ENCODE data around the gene ANKHD1. TPM values are rescaled to one million over a fixed set of nuclear protein-coding genes. Genes with fewer than 3 reads are reported as not detected.

The ANKHD1 gene
- total and polyA plus RNA-seq, 12 donors = 26.6 to 77.9 (median 67.5) TPM

DNA sequence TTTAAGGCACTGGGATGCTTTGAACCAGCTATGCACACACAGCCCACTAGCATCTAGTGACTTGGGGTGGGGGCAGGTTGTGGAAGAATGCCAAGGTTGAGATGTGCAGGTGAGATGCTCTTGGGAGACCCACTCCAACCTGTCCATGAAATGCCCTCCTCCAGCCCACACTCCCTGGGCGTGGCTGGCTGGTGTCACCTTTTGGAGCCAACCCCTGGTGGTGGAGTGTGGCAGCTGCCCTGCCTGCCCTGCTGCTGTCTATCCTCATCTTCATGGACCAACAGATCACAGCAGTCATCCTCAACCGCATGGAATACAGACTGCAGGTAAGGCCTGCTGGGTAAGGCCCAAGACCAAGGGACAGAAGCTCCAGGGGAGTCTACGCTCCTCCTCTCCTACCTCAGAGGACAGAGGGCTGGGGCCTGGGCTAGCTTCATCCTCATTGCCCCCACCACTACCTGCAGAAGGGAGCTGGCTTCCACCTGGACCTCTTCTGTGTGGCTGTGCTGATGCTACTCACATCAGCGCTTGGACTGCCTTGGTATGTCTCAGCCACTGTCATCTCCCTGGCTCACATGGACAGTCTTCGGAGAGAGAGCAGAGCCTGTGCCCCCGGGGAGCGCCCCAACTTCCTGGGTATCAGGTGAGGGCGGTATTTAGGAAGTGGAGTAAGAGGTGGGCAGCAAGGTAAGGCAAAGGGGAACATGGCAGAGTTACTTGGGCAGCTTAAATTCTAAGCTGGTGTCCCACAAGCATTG, 34.2 kb upstream of the ANKHD1 start:
- TF ChIP-seq, protein P1, sequence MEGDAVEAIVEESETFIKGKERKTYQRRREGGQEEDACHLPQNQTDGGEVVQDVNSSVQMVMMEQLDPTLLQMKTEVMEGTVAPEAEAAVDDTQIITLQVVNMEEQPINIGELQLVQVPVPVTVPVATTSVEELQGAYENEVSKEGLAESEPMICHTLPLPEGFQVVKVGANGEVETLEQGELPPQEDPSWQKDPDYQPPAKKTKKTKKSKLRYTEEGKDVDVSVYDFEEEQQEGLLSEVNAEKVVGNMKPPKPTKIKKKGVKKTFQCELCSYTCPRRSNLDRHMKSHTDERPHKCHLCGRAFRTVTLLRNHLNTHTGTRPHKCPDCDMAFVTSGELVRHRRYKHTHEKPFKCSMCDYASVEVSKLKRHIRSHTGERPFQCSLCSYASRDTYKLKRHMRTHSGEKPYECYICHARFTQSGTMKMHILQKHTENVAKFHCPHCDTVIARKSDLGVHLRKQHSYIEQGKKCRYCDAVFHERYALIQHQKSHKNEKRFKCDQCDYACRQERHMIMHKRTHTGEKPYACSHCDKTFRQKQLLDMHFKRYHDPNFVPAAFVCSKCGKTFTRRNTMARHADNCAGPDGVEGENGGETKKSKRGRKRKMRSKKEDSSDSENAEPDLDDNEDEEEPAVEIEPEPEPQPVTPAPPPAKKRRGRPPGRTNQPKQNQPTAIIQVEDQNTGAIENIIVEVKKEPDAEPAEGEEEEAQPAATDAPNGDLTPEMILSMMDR (IDR thresholded peaks at IDR 0.05) = no peak
- intact Hi-C loops (cut with DNase I) = loop anchor here in 5 of 10 donors (10.0 kb wide), 5 partner anchors 193 to 367 kb away; partner anchors contain the start of genes CD14 (in 2 of the 5), TMCO6 (in 2 of the 5), CYSTM1 (in 1 of the 5) and IK (in 1 of the 5)
- no peaks in the 10 kb centered on the region for H3K27me3 ChIP-seq
- 85 to 94% methylated on average over 8 of the region's 8 CpGs for WGBS, 2 donors
- no peak overlapping the region for H3K27ac ChIP-seq
- no peak for DNase-seq
- no peak for ATAC-seq
- peaks cover 0 to 9% (median 6%) of the 10 kb centered on the region in 9 donors for H3K4me1 ChIP-seq
- no peaks in the 10 kb centered on the region for H3K36me3 ChIP-seq
- H3K9me3 ChIP-seq = no peaks in the 10 kb centered on the region
- H3K4me3 ChIP-seq = no peak overlapping the region

DNA sequence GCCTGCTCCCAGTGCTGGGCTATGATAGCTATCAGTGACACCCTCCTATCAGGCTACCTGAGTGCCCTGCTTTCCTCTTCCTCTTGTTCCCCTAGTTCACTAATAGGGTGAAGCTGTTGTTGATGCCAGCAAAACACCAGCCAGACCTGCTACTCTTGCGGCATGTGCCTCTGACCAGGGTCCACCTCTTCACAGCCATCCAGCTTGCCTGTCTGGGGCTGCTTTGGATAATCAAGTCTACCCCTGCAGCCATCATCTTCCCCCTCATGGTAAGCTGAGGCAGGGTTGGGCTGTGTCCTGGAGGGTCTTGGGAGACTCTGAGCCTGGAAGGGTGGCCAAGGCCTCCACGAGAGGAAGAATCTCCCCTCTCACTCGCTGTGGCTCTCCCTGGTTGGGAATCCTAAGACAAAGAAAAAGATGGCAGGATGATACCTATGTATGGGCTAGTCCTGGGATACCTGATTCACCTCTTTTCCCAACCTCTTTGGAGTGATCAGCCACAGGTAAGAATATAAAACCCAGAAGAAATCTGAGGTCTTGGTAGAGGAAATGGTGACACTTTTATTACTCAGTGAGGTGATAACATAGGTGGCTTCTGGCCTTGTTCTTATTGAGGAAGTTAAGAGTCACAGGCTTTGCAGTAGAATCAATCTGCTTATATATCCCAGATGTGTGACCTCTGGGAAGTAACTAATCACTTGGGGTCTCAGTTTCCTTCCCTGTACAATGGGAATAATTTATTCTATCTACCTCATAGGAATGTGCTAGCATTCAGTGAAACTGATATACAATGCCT, 30.1 kb upstream of the ANKHD1 start:
- H3K4me1 ChIP-seq = peaks cover 3 to 11% (median 7%) of the 10 kb centered on the region in 9 donors
- H3K9me3 ChIP-seq = no peaks in the 10 kb centered on the region
- intact Hi-C loops (cut with DNase I) = loop anchor here in 7 of 10 donors (2.0 to 10.0 kb wide), 9 partner anchors 263 to 673 kb away; partner anchors contain the start of genes CD14 (in 2 of the 7) and TMCO6 (in 2 of the 7)
- H3K36me3 ChIP-seq = no peaks in the 10 kb centered on the region
- H3K27ac ChIP-seq = no peak overlapping the region
- TF ChIP-seq, protein P1 (IDR thresholded peaks at IDR 0.05) = no peak
- WGBS, 2 donors = 92 to 98% methylated on average over 3 of the region's 3 CpGs
- DNase-seq (no peak), ATAC-seq (no peak)
- no peaks in the 10 kb centered on the region for H3K27me3 ChIP-seq
- H3K4me3 ChIP-seq = no peak overlapping the region

DNA sequence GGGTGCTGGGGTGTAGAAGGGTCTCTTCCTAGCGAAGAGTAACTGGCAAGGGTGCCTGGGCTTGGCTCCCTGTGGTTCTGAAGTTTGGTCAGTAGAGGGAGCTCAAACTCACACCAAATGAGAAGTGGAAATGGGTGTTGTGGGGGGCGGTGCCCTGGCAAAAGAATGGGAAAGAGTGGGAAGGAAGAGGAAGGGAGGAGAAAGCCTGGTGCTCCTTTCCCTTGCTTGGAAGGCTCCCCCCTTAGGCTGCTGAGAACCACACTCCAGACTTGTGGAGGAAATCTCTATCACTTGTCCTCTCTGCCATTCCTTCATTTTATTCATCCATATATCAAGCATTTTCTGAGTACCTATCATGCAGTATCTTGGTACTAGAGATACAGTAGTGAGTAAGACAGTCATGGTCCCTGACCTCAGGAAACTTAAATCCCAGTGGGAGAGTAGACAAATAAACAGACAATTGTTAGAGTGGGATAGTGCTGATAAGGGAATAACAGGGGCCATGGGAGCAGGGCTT, 28.6 kb upstream of the ANKHD1 start:
- intact Hi-C loops (cut with DNase I) = loop anchor here in 7 of 10 donors (2.0 to 10.0 kb wide), 9 partner anchors 262 to 672 kb away; partner anchors contain the start of genes CD14 (in 2 of the 7) and TMCO6 (in 2 of the 7)
- no peaks in the 10 kb centered on the region for H3K27me3 ChIP-seq
- peak overlapping the region in 2 of 10 donors; percentile 0 to 1 for H3K27ac ChIP-seq
- TF ChIP-seq, protein P1 (IDR thresholded peaks at IDR 0.05) = peak; percentile 60 to 92 (median 86)
- H3K9me3 ChIP-seq = no peaks in the 10 kb centered on the region
- DNase-seq (peak; percentile 62 to 84), ATAC-seq (peak; percentile 69 to 92 (median 86))
- no peak overlapping the region for H3K4me3 ChIP-seq
- peaks cover 3 to 11% (median 7%) of the 10 kb centered on the region in 9 donors for H3K4me1 ChIP-seq
- 8% methylated on average over 2 of the region's 2 CpGs for WGBS, 2 donors
- no peaks in the 10 kb centered on the region for H3K36me3 ChIP-seq

DNA sequence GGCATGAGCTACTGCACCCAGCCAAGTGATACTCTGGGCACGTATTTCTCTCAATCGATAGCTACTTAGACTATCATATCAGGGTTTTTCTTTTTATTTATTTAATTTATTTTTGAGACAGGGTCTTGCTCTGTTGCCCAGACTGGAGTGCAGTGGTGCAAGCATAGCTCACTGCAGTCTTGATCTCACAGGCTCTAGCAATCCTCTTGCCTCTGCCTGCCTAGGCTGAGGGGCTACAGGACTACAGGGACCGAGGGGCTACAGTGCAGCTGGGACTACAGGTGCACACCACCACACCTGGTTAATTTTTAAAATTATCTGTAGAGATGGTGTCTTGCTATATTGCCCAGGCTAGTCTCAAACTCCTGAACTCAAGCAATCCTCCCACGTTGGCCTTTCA, 20.3 kb upstream of the ANKHD1 start:
- TF ChIP-seq, protein P1 (IDR thresholded peaks at IDR 0.05) = no peak
- H3K27me3 ChIP-seq = no peaks in the 10 kb centered on the region
- no peaks in the 10 kb centered on the region for H3K36me3 ChIP-seq
- DNase-seq (no peak), ATAC-seq (no peak)
- WGBS, 2 donors = 92% methylated on average over 4 of the region's 4 CpGs
- no peaks in the 10 kb centered on the region for H3K4me1 ChIP-seq
- no peak overlapping the region for H3K27ac ChIP-seq
- no peak overlapping the region for H3K4me3 ChIP-seq
- H3K9me3 ChIP-seq = peaks cover 0 to 5% (median 0%) of the 10 kb centered on the region in 11 donors
- intact Hi-C loops (cut with DNase I) = no loop called here
